ENCODE data around the gene C11orf98. TPM values are rescaled to one million over a fixed set of nuclear protein-coding genes. Genes with fewer than 3 reads are reported as not detected.
A peak's percentile ranks its signal among the peaks of the same experiment; 100 is the strongest.

Gene C11orf98
- total RNA-seq = 10 to 100 TPM; 42.8 to 87.3 (median 49.8) TPM
- 100 to 1,000 TPM in 2 of 3 donors, 10 to 100 TPM in 1; 95.8 to 142 (median 104) TPM for polyA plus RNA-seq
- long read RNA-seq, donor 1, transcript C11orf98-201 (4 exons, 654 nt) = major isoform, 52 of 59 reads
- long read RNA-seq, donor 1, partial matches to known transcripts = 0 of 59 reads
- long read RNA-seq, donor 1, other reads (novel, unspliced or antisense) = 0 of 59 reads
- long read RNA-seq, donor 2, transcript C11orf98-201 (4 exons, 654 nt) = major isoform, 30 of 38 reads
- long read RNA-seq, donor 2, transcript C11orf98-203 (3 exons, 774 nt) = minor isoform, 5 of 38 reads
- long read RNA-seq, donor 2, partial matches to known transcripts = 0 of 38 reads
- long read RNA-seq, donor 2, other reads (novel, unspliced or antisense) = 0 of 38 reads
- long read RNA-seq, donor 3, transcript C11orf98-201 (4 exons, 654 nt) = major isoform, 37 of 43 reads
- long read RNA-seq, donor 3, transcript C11orf98-203 (3 exons, 774 nt) = minor isoform, 5 of 43 reads
- long read RNA-seq, donor 3, partial matches to known transcripts = 0 of 43 reads
- long read RNA-seq, donor 3, other reads (novel, unspliced or antisense) = 0 of 43 reads
- long read RNA-seq, donor 4, transcript C11orf98-201 (4 exons, 654 nt) = major isoform, 45 of 49 reads
- long read RNA-seq, donor 4, partial matches to known transcripts = 0 of 49 reads
- long read RNA-seq, donor 4, other reads (novel, unspliced or antisense) = 4 of 49 reads
- long read RNA-seq, donor 5, transcript C11orf98-201 (4 exons, 654 nt) = major isoform, 41 of 47 reads
- long read RNA-seq, donor 5, transcript C11orf98-203 (3 exons, 774 nt) = minor isoform, 5 of 47 reads
- long read RNA-seq, donor 5, partial matches to known transcripts = 0 of 47 reads
- long read RNA-seq, donor 5, other reads (novel, unspliced or antisense) = 1 of 47 reads
- long read RNA-seq, donor 6, transcript C11orf98-201 (4 exons, 654 nt) = major isoform, 36 of 39 reads
- long read RNA-seq, donor 6, partial matches to known transcripts = 0 of 39 reads
- long read RNA-seq, donor 6, other reads (novel, unspliced or antisense) = 0 of 39 reads
- long read RNA-seq, donor 7, transcript C11orf98-201 (4 exons, 654 nt) = major isoform, 22 of 25 reads
- long read RNA-seq, donor 7, partial matches to known transcripts = 0 of 25 reads
- long read RNA-seq, donor 7, other reads (novel, unspliced or antisense) = 0 of 25 reads
- long read RNA-seq, donor 8, transcript C11orf98-203 (3 exons, 774 nt) = minor isoform, 6 of 25 reads
- long read RNA-seq, donor 8, transcript C11orf98-201 (4 exons, 654 nt) = major isoform, 19 of 25 reads
- long read RNA-seq, donor 8, partial matches to known transcripts = 0 of 25 reads
- long read RNA-seq, donor 8, other reads (novel, unspliced or antisense) = 0 of 25 reads
- long read RNA-seq, donor 9, transcript C11orf98-201 (4 exons, 654 nt) = major isoform, 13 of 17 reads
- long read RNA-seq, donor 9, partial matches to known transcripts = 0 of 17 reads
- long read RNA-seq, donor 9, other reads (novel, unspliced or antisense) = 0 of 17 reads
- long read RNA-seq, donor 10, transcript C11orf98-203 (3 exons, 774 nt) = minor isoform, 7 of 20 reads
- long read RNA-seq, donor 10, transcript C11orf98-201 (4 exons, 654 nt) = major isoform, 12 of 20 reads
- long read RNA-seq, donor 10, partial matches to known transcripts = 0 of 20 reads
- long read RNA-seq, donor 10, other reads (novel, unspliced or antisense) = 0 of 20 reads

GRCh38 chr11:62665075-62665598 lies at the start of gene C11orf98, which contains the start of gene CSKMT:
TSS of gene C11orf98 (minus strand) at chr11:62665210. CDS start at chr11:62665169, 41 bp downstream.
TSS of gene CSKMT (plus strand) at chr11:62665312. CDS start at chr11:62665880, 568 bp downstream.
- 0 to 1% (median 0%) methylated on average over 11 to 47 of the region's 47 CpGs for WGBS, 4 donors
- peak; percentile 97 to 98 for TF ChIP-seq POLR2A (IDR thresholded peaks at IDR 0.05)
- no peak for TF ChIP-seq CTCF (IDR thresholded peaks at IDR 0.05)
- H3K27ac ChIP-seq = peak within 1 kb of the TSS; percentile 85 to 97 (median 91)
- H3K27me3 ChIP-seq = no peaks in the 10 kb centered on the region
- peak within 1 kb of the TSS; percentile 52 to 98 (median 68) for H3K4me3 ChIP-seq
- H3K9me3 ChIP-seq (replicated peaks in 1 of 3) = no peaks in the 10 kb centered on the region
- peaks cover 15 to 40% of the 10 kb centered on the region in 2 donors for H3K4me1 ChIP-seq (replicated peaks in 1 of 2)
- intact Hi-C loops (cut with DNase I) = no loop called here
- DNase-seq = peak; percentile 93 to 98 (median 95)
- peaks cover 0 to 11% of the 10 kb centered on the region in 2 donors for H3K36me3 ChIP-seq (replicated peaks in 1 of 2)

GRCh38 chr11:62713343-62713742 lies 48.3 kb upstream of the C11orf98 start:
- H3K4me3 ChIP-seq = no peak overlapping the region
- no peak for TF ChIP-seq CTCF (IDR thresholded peaks at IDR 0.05)
- TF ChIP-seq POLR2A (IDR thresholded peaks at IDR 0.05) = peak in 1 of 2 donors; percentile 40
- DNase-seq = peak; percentile 65 to 85 (median 83)
- peak overlapping the region in 4 of 5 donors; percentile 12 to 84 (median 72) for H3K27ac ChIP-seq
- intact Hi-C loops (cut with DNase I) = no loop called here
- 43 to 64% (median 51%) methylated on average over 2 of the region's 2 CpGs for WGBS, 4 donors
- H3K4me1 ChIP-seq (replicated peaks in 1 of 2) = peaks cover 32 to 33% of the 10 kb centered on the region in 2 donors
- H3K36me3 ChIP-seq (replicated peaks in 1 of 2) = peaks cover 0 to 78% of the 10 kb centered on the region in 2 donors
- H3K27me3 ChIP-seq = no peaks in the 10 kb centered on the region
- no peaks in the 10 kb centered on the region for H3K9me3 ChIP-seq (replicated peaks in 1 of 3)

GRCh38 chr11:62712861-62713260 lies 47.9 kb upstream of the C11orf98 start:
- no peak for DNase-seq
- Histone ChIP-seq H3K9me3 (replicated peaks in 1 of 3) (no peaks in the 10 kb centered on the region), H3K4me1 (replicated peaks in 1 of 2) (peaks cover 33% of the 10 kb centered on the region in 2 donors), H3K27ac (peak overlapping the region in 4 of 5 donors; percentile 9 to 84 (median 72)), H3K36me3 (replicated peaks in 1 of 2) (peaks cover 0 to 73% of the 10 kb centered on the region in 2 donors), H3K27me3 (no peaks in the 10 kb centered on the region), H3K4me3 (no peak overlapping the region)
- TF ChIP-seq POLR2A (IDR thresholded peaks at IDR 0.05) = no peak
- no peak for TF ChIP-seq CTCF (IDR thresholded peaks at IDR 0.05)
- 40 to 50% (median 46%) methylated on average over 3 of the region's 3 CpGs for WGBS, 4 donors
- intact Hi-C loops (cut with DNase I) = no loop called here

Measured in adrenal gland (tissue), 19 donors.